ENCODE results near the gene SHISAL1. TPM values are rescaled to one million over a fixed set of nuclear protein-coding genes. Genes with fewer than 3 reads are reported as not detected.

The SHISAL1 gene
- total RNA-seq, 1 donor from 2014 or later: 7.6 TPM

DNA sequence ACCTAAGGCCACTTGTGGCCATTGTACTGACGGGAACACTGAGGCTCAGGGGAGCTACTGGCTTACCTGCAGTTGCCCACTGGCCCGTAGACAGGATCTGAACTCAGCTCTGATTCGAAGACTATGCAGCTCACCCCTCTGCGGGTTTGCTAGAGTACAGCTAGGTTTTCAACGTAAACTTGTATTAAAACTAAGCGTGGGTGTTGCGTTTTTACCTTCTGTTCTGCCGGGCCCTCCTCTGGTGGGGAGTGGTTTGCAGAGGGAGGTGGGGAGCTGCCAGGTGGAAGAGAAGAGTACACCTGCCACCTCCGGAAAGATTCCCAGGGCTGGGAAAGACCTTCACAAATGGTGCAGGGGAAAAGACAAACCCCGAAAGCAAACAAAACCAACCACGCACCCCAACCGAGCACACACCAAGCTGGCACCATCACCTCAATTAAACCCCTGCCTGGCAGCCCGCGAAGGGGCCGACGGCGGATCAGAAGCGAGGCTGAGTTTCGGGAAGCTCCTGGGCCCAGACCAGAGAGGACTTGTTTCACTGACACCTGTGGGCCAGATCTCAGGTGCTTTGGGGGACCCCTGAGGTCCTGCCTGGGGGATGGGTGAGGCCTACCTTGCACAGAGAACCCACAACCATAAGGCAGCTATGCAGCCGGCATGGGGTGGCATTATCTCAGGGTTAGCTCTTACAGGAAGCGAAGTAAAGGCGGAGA, 37.7 kb downstream of the SHISAL1 start:
- no peak overlapping the region for H3K4me3 ChIP-seq
- no peak for TF ChIP-seq POLR2A (IDR thresholded peaks at IDR 0.05)
- TF ChIP-seq POLR2AphosphoS5 (IDR thresholded peaks at IDR 0.05; ENCODE audit: insufficient read depth in 1 of 2, low read depth in 1 of 2): no peak
- TF ChIP-seq, protein P1, sequence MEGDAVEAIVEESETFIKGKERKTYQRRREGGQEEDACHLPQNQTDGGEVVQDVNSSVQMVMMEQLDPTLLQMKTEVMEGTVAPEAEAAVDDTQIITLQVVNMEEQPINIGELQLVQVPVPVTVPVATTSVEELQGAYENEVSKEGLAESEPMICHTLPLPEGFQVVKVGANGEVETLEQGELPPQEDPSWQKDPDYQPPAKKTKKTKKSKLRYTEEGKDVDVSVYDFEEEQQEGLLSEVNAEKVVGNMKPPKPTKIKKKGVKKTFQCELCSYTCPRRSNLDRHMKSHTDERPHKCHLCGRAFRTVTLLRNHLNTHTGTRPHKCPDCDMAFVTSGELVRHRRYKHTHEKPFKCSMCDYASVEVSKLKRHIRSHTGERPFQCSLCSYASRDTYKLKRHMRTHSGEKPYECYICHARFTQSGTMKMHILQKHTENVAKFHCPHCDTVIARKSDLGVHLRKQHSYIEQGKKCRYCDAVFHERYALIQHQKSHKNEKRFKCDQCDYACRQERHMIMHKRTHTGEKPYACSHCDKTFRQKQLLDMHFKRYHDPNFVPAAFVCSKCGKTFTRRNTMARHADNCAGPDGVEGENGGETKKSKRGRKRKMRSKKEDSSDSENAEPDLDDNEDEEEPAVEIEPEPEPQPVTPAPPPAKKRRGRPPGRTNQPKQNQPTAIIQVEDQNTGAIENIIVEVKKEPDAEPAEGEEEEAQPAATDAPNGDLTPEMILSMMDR (IDR thresholded peaks at IDR 0.05): no peak
- no peak overlapping the region for H3K27ac ChIP-seq
- no peaks in the 10 kb centered on the region for H3K9me3 ChIP-seq
- intact Hi-C loops (cut with DNase I): no loop called here
- DNase-seq (ENCODE audit: extremely low spot score in 2 of 2): no peak
- H3K27me3 ChIP-seq: no peaks in the 10 kb centered on the region
- peaks cover 9% of the 10 kb centered on the region for H3K4me1 ChIP-seq
- H3K36me3 ChIP-seq: no peaks in the 10 kb centered on the region

DNA sequence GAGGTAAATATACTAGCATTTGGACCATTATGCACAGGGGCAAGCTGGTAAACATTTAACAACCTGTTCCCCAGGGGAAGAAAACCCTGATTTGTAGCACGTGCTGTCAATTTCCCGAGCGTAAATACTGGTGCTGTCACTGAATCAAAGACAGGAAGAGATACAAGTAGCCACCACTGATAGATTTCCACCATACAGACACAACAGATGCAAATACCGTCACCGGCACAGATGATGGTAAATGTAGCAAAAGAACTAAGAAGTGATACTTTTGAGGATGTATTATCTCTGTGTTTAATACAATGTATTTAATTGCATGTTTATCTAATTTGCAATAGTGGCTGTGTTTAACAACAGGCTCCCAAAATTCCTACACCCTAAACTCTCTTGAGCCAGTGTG, 39.6 kb downstream of the SHISAL1 start:
- Histone ChIP-seq H3K27ac (no peak overlapping the region), H3K9me3 (no peaks in the 10 kb centered on the region), H3K27me3 (no peaks in the 10 kb centered on the region), H3K4me3 (no peak overlapping the region), H3K4me1 (peaks cover 9% of the 10 kb centered on the region), H3K36me3 (no peaks in the 10 kb centered on the region)
- intact Hi-C loops (cut with DNase I): no loop called here
- TF ChIP-seq, protein P1 (IDR thresholded peaks at IDR 0.05): no peak
- TF ChIP-seq POLR2A (IDR thresholded peaks at IDR 0.05): no peak
- TF ChIP-seq POLR2AphosphoS5 (IDR thresholded peaks at IDR 0.05; ENCODE audit: insufficient read depth in 1 of 2, low read depth in 1 of 2): no peak
- DNase-seq (ENCODE audit: extremely low spot score in 2 of 2): no peak

DNA sequence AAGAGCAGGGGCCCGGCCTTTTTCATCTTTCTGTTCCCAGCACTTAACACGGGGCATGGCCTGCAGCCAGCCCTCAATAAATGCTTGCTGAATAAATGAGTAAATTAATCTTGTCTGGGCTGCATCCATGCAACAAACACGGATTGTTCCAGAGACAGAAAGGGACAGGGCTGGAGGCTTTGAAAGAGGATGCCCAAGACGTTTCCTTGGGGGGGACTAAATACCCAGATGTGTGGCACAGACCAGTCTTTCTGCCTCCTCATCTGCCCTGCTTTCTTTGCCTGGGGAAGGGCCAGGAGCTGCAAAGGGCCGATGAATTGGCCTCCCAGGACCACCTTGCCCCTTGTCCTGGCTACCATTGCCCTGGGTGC, 40.4 kb downstream of the SHISAL1 start:
- H3K27ac ChIP-seq: no peak overlapping the region
- no peaks in the 10 kb centered on the region for H3K9me3 ChIP-seq
- H3K27me3 ChIP-seq: no peaks in the 10 kb centered on the region
- peaks cover 9% of the 10 kb centered on the region for H3K4me1 ChIP-seq
- H3K4me3 ChIP-seq: no peak overlapping the region
- DNase-seq (ENCODE audit: extremely low spot score in 2 of 2): no peak
- TF ChIP-seq POLR2A (IDR thresholded peaks at IDR 0.05) (no peak), POLR2AphosphoS5 (IDR thresholded peaks at IDR 0.05; ENCODE audit: insufficient read depth in 1 of 2, low read depth in 1 of 2) (no peak)
- TF ChIP-seq, protein P1 (IDR thresholded peaks at IDR 0.05): no peak
- intact Hi-C loops (cut with DNase I): no loop called here
- H3K36me3 ChIP-seq: no peaks in the 10 kb centered on the region

DNA sequence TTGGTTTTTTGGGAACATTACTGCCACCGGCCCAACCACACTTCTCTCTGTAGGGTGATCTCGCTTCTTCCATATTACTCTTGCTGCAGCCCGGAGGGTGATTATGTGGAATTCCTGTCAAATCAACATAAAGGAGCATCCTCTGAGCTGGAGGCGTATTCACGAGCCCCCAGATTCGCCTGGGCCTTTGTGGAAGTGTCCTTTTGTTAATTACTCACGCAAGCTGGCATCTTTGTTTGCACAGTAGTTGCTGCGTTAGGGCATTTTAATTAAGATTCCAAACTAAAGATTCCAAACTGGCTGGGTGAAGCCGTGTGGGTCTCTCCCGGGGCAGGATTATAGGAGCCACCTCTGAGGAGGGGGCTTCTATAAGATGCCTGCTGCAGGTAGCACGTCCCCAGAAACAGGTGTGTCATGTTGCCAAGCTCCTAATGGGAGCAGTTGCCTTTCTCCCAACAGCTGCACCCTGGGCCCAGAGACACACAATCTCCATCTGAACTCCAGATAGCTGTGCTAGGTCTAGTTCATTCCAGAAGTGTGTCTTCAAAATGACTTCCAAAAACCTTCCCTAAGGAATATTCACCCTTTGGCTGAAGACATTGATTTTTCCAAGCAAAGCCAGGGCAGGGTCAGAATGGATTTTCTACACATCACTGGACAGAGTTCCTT, 40.9 kb downstream of the SHISAL1 start:
- no peak overlapping the region for H3K27ac ChIP-seq
- no peaks in the 10 kb centered on the region for H3K36me3 ChIP-seq
- DNase-seq (ENCODE audit: extremely low spot score in 2 of 2): no peak
- TF ChIP-seq POLR2A (IDR thresholded peaks at IDR 0.05) (no peak), POLR2AphosphoS5 (IDR thresholded peaks at IDR 0.05; ENCODE audit: insufficient read depth in 1 of 2, low read depth in 1 of 2) (no peak)
- TF ChIP-seq, protein P1 (IDR thresholded peaks at IDR 0.05): no peak
- no peaks in the 10 kb centered on the region for H3K27me3 ChIP-seq
- no peaks in the 10 kb centered on the region for H3K9me3 ChIP-seq
- intact Hi-C loops (cut with DNase I): no loop called here
- no peak overlapping the region for H3K4me3 ChIP-seq
- peaks cover 9% of the 10 kb centered on the region for H3K4me1 ChIP-seq

DNA sequence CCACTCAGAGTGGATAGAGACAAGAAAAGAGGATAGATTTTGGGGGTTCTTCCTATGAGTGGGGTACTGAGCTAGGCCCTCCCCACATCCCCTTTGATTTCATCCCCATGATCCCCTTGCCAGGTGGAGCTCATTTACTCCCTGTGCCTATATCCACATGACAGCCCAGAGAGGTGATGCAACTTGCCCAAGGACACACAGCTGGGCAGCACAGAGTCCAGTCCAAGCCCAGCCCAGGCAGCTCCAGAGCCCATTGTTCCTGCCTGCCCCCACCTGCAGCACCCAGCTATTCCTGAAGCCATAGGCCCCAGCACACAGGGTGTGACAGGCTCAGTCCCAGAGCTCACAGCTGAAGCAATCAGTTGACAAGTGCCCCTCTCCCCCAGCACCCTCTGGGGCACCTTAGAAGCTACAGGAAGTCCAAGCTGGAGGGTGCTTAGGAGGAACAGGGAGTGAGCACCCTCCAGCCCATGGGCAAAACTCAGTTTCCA, 41.7 kb downstream of the SHISAL1 start:
- H3K36me3 ChIP-seq: no peaks in the 10 kb centered on the region
- no peaks in the 10 kb centered on the region for H3K9me3 ChIP-seq
- H3K27me3 ChIP-seq: no peaks in the 10 kb centered on the region
- TF ChIP-seq, protein P1 (IDR thresholded peaks at IDR 0.05): no peak
- no peak for TF ChIP-seq POLR2A (IDR thresholded peaks at IDR 0.05)
- TF ChIP-seq POLR2AphosphoS5 (IDR thresholded peaks at IDR 0.05; ENCODE audit: insufficient read depth in 1 of 2, low read depth in 1 of 2): no peak
- H3K27ac ChIP-seq: no peak overlapping the region
- H3K4me3 ChIP-seq: no peak overlapping the region
- no peak for DNase-seq (ENCODE audit: extremely low spot score in 2 of 2)
- H3K4me1 ChIP-seq: peaks cover 9% of the 10 kb centered on the region
- intact Hi-C loops (cut with DNase I): no loop called here
